Loucy (cell line): Measurements from ENCODE around the gene ZSWIM5.

Experiments used
- H2AFZ ChIP-seq: fragments of 200-600 bp; sonication (generic); 2 replicates; pipeline ENCODE4 v1.6.0; 2016; ENCODE audit warnings: antibody characterized with exemption, mild to moderate bottlenecking, low read length, moderate library complexity
- H3F3A ChIP-seq: fragments of 200-600 bp; 2 replicates; pipeline ENCODE4 v1.6.0; 2016; ENCODE audit warnings: antibody characterized with exemption, low read depth, mild to moderate bottlenecking
- H3K27me3 ChIP-seq: fragments of 200-600 bp; sonication (generic); 2 replicates; pipeline ENCODE4 v1.6.1; 2014; ENCODE audit warnings: low read length, mild to moderate bottlenecking; ENCODE audit not compliant: insufficient read depth, poor library complexity, severe bottlenecking
- H3K36me3 ChIP-seq: fragments of 200-600 bp; sonication (generic); 2 replicates; pipeline ENCODE4 v1.6.1; 2016; ENCODE audit warnings: low read length; ENCODE audit not compliant: insufficient read depth
- H3K4me1 ChIP-seq: fragments of 200-600 bp; sonication (generic); 2 replicates; pipeline ENCODE4 v1.5.1; 2014; ENCODE audit warnings: low read length, mild to moderate bottlenecking; ENCODE audit not compliant: insufficient read depth, poor library complexity, severe bottlenecking
- H3K4me2 ChIP-seq: fragments of 200-600 bp; sonication (generic); 2 replicates; pipeline ENCODE4 v1.6.0; 2014; ENCODE audit warnings: antibody characterized with exemption, low read length, low read depth, mild to moderate bottlenecking; ENCODE audit not compliant: poor library complexity, severe bottlenecking
- H3K4me3 ChIP-seq: fragments of 200-600 bp; sonication (generic); 2 replicates; pipeline ENCODE4 v1.5.1; 2014; ENCODE audit warnings: low read length, mild to moderate bottlenecking, mixed read lengths; ENCODE audit not compliant: poor library complexity, severe bottlenecking
- H3K79me2 ChIP-seq: fragments of 200-600 bp; sonication (generic); 2 replicates; pipeline ENCODE4 v1.6.1; 2014; ENCODE audit warnings: low read length; ENCODE audit not compliant: insufficient read depth
- H3K9ac ChIP-seq: fragments of 200-600 bp; sonication (generic); 2 replicates; pipeline ENCODE4 v1.6.0; 2014; ENCODE audit warnings: mild to moderate bottlenecking, low read depth, low read length, moderate library complexity; ENCODE audit not compliant: poor library complexity, severe bottlenecking
- H3K9me2 ChIP-seq: fragments of 200-600 bp; sonication (generic); replicated peaks from 2 replicates; pipeline ENCODE4 v1.6.1; 2016; ENCODE audit warnings: low read depth, low read length, mixed read lengths
- H3K9me3 ChIP-seq: fragments of 200-600 bp; sonication (generic); 2 replicates; pipeline ENCODE4 v1.6.1; 2014; ENCODE audit warnings: mild to moderate bottlenecking, antibody characterized with exemption, low read length, low read depth; ENCODE audit not compliant: insufficient read depth
- H4K20me1 ChIP-seq: fragments of 200-600 bp; sonication (generic); 2 replicates; pipeline ENCODE4 v1.6.0; 2014; ENCODE audit warnings: antibody characterized with exemption, low read length, mild to moderate bottlenecking; ENCODE audit not compliant: insufficient read depth, poor library complexity, severe bottlenecking
- EZH2phosphoT487 ChIP-seq: fragments of 200-600 bp; IDR thresholded peaks from 2 replicates; pipeline ENCODE4 v1.6.1; 2018; ENCODE audit warnings: antibody characterized with exemption, mild to moderate bottlenecking, moderate library complexity, borderline replicate concordance
- TF ChIP-seq, protein P1 (sequence below): fragments of 200-600 bp; sonication (generic); conservative IDR thresholded peaks from 2 replicates; pipeline ENCODE4 v1.5.1; 2014; ENCODE audit warnings: mild to moderate bottlenecking, antibody characterized with exemption, low read length

Gene ZSWIM5

DNA sequence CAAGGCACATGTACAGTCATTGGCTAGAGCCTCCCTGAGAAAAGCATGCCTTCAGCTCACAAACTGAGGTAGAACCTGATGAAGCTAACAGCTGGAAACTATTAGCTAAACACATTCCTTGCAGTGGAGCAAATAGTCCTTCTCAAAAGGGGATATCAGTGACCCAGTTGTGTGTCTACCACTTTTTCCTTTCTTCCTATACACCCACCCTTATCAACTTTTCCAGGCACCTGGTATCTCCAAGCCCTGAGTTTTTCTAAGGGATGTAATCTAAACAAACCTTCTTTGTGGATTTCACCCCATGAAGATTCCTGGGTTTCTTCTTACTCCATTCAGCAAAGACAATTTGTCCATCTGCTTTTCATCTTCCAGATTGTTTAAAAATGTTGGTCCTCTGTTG, 10.5 kb upstream of the ZSWIM5 start:
- no peak for TF ChIP-seq EZH2phosphoT487
- TF ChIP-seq, protein P1, sequence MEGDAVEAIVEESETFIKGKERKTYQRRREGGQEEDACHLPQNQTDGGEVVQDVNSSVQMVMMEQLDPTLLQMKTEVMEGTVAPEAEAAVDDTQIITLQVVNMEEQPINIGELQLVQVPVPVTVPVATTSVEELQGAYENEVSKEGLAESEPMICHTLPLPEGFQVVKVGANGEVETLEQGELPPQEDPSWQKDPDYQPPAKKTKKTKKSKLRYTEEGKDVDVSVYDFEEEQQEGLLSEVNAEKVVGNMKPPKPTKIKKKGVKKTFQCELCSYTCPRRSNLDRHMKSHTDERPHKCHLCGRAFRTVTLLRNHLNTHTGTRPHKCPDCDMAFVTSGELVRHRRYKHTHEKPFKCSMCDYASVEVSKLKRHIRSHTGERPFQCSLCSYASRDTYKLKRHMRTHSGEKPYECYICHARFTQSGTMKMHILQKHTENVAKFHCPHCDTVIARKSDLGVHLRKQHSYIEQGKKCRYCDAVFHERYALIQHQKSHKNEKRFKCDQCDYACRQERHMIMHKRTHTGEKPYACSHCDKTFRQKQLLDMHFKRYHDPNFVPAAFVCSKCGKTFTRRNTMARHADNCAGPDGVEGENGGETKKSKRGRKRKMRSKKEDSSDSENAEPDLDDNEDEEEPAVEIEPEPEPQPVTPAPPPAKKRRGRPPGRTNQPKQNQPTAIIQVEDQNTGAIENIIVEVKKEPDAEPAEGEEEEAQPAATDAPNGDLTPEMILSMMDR: no peak
- Histone ChIP-seq H3K4me2 (no peak overlapping the region), H3K4me1 (no peaks in the 10 kb centered on the region), H4K20me1 (no peaks in the 10 kb centered on the region), H3K27me3 (no peaks in the 10 kb centered on the region), H3K9me2 (no peaks in the 10 kb centered on the region), H2AFZ (no peak overlapping the region), H3K9me3 (no peaks in the 10 kb centered on the region), H3K4me3 (no peak overlapping the region), H3K9ac (no peak overlapping the region), H3K79me2 (no peaks in the 10 kb centered on the region), H3K36me3 (no peaks in the 10 kb centered on the region), H3F3A (no peaks in the 10 kb centered on the region)

DNA sequence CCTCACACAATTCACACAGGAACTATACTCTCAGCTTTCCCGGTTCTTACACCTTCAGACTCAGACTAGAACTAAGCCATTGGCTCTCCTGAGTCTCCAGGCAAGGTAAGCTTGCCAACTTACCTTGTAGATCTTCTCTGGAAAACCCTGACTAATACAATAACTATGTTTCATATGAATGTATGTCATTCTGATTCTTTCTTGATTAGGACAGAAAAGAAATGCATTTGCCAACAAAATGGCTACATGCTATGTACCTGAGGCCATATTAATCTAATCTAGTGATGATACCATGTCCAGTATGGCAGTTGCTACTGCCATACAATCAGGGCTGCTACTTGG, 9.8 kb upstream of the ZSWIM5 start:
- Histone ChIP-seq H2AFZ (no peak overlapping the region), H3K4me3 (no peak overlapping the region), H3K9ac (no peak overlapping the region), H3K36me3 (no peaks in the 10 kb centered on the region), H3F3A (no peaks in the 10 kb centered on the region), H3K27me3 (no peaks in the 10 kb centered on the region), H3K4me2 (no peak overlapping the region), H3K79me2 (no peaks in the 10 kb centered on the region), H3K4me1 (no peaks in the 10 kb centered on the region), H3K9me3 (no peaks in the 10 kb centered on the region), H4K20me1 (no peaks in the 10 kb centered on the region), H3K9me2 (no peaks in the 10 kb centered on the region)
- TF ChIP-seq EZH2phosphoT487: no peak
- TF ChIP-seq, protein P1: no peak

DNA sequence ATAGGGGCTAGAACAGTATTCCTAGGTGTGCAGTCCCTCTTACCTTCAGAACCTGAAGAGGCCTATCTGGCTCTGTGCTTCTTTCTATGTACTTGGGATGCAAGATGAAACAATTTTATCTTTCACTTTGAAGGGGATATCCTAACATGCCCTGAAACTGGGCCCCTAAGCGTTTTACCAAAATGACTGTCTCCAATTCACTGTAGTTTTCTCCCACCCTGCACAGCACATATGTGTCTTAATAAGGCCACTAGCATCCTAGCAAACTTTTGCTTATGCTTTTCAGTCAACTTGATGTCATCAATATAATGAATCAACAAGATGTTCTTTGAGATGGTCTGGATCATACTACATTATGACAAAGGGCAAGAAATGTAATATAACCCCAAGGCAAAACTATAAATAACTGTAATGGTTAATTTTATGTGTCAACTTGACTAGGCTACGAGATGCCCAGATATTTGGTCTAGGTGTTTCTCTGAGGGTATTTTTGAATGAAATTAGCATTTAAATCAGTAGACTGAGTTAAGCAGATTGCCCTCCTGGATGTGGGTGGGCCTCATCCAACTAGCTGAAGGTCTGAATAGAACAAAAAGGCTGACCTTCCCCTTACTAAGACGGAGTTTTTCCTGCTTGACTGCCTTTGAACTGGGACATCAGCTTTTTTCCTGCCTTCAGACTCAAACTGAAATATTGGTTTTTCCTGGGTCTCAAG, 9.2 kb upstream of the ZSWIM5 start:
- Histone ChIP-seq H2AFZ (no peak overlapping the region), H3K4me2 (no peak overlapping the region), H4K20me1 (no peaks in the 10 kb centered on the region), H3K27me3 (no peaks in the 10 kb centered on the region), H3K79me2 (no peaks in the 10 kb centered on the region), H3K9ac (no peak overlapping the region), H3K4me1 (no peaks in the 10 kb centered on the region), H3F3A (no peaks in the 10 kb centered on the region), H3K36me3 (no peaks in the 10 kb centered on the region), H3K9me2 (no peaks in the 10 kb centered on the region), H3K9me3 (no peaks in the 10 kb centered on the region), H3K4me3 (no peak overlapping the region)
- TF ChIP-seq, protein P1: no peak
- no peak for TF ChIP-seq EZH2phosphoT487
